ENCODE measurements around the gene DNAH12.
"Not testable (repeated sequence)": the region's sequence is repeated elsewhere in the genome, so short reads cannot be mapped to it uniquely, and the experiment has no call there.

DNAH12 gene

GRCh38 chr3:57411715-57412114 lies 132.4 kb downstream of the DNAH12 start:
- DNase-seq = no peak

- DNase-seq = no peak
These were observed 134.7 kb downstream of the DNAH12 start for GRCh38 chr3:57409471-57409870.

- DNase-seq = no peak
These were observed 141.5 kb downstream of the DNAH12 start for GRCh38 chr3:57402675-57403074.

- peak; percentile 63 for DNase-seq
These were observed 146.7 kb downstream of the DNAH12 start for GRCh38 chr3:57397175-57398026.

GRCh38 chr3:57393977-57394376 lies 150.2 kb downstream of the DNAH12 start:
- DNase-seq = no peak

- no peak for DNase-seq
These were observed 152.4 kb downstream of the DNAH12 start for GRCh38 chr3:57391767-57392166.

- no peak for DNase-seq
These were observed 154.9 kb downstream of the DNAH12 start for GRCh38 chr3:57389271-57389670.

- DNase-seq = no peak
These were observed 157.8 kb downstream of the DNAH12 start for GRCh38 chr3:57386307-57386706.

GRCh38 chr3:57385498-57385897 lies 158.6 kb downstream of the DNAH12 start:
- no peak for DNase-seq

GRCh38 chr3:57383838-57384237 lies 160.3 kb downstream of the DNAH12 start:
- no peak for DNase-seq

GRCh38 chr3:57383406-57383805 lies 160.7 kb downstream of the DNAH12 start:
- DNase-seq = no peak

- DNase-seq = no peak
These were observed 161.2 kb downstream of the DNAH12 start for GRCh38 chr3:57382933-57383332.

- DNase-seq = no peak
These were observed 173.8 kb downstream of the DNAH12 start for GRCh38 chr3:57370341-57370740.

- DNase-seq = not testable (repeated sequence)
These were observed 179.1 kb downstream of the DNAH12 start for GRCh38 chr3:57365089-57365488.

GRCh38 chr3:57356275-57356674 lies 187.9 kb downstream of the DNAH12 start:
- DNase-seq = not testable (repeated sequence)

GRCh38 chr3:57354768-57355167 lies 189.4 kb downstream of the DNAH12 start:
- no peak for DNase-seq

GRCh38 chr3:57350271-57350670 lies 193.9 kb downstream of the DNAH12 start:
- no peak for DNase-seq

GRCh38 chr3:57339071-57339642 lies 205.0 kb downstream of the DNAH12 start:
- not testable (repeated sequence) for DNase-seq

GRCh38 chr3:57338272-57339070 lies 205.7 kb downstream of the DNAH12 start:
- not testable (repeated sequence) for DNase-seq

GRCh38 chr3:57335283-57335938 lies 208.7 kb downstream of the DNAH12 start:
- DNase-seq = no peak

GRCh38 chr3:57331078-57331610 lies 213.0 kb downstream of the DNAH12 start:
- no peak for DNase-seq

GRCh38 chr3:57326498-57326897 lies 217.6 kb downstream of the DNAH12 start:
- DNase-seq = not testable (repeated sequence)

GRCh38 chr3:57314204-57314603 lies 229.9 kb downstream of the DNAH12 start:
- DNase-seq = no peak

Data from CD4-positive, alpha-beta T cell treated with Interleukin-15 for 1 hour (primary cell).